H9 (cell line): ENCODE results near the gene CTH. TPM values are rescaled to one million over a fixed set of nuclear protein-coding genes. Genes with fewer than 3 reads are reported as not detected.
"Not testable (repeated sequence)": the region's sequence is repeated elsewhere in the genome, so short reads cannot be mapped to it uniquely, and the experiment has no call there.

Source experiments
- DNase-seq: peaks from one replicate; pipeline ENCODE4 v3.0.0-alpha.2; 2017
- H2AFZ ChIP-seq: one replicate; pipeline ENCODE4 v1.6.1; 2013; ENCODE audit warnings: mild to moderate bottlenecking, low read length, control low read depth, moderate library complexity
- H2AK5ac ChIP-seq: 2 replicates; pipeline ENCODE4 v1.6.1; 2013; ENCODE audit warnings: low read length, control low read depth, mixed read lengths; ENCODE audit not compliant: insufficient read length
- H2BK120ac ChIP-seq: one replicate; pipeline ENCODE4 v1.6.1; 2013; ENCODE audit warnings: low read depth, mild to moderate bottlenecking, low read length, control low read depth, inconsistent platforms; ENCODE audit not compliant: poor library complexity, severe bottlenecking
- H2BK12ac ChIP-seq: 2 replicates; pipeline ENCODE4 v1.6.1; 2013; ENCODE audit warnings: low read length, control low read depth, mixed read lengths, low read depth; ENCODE audit not compliant: insufficient read length
- H2BK15ac ChIP-seq: 2 replicates; pipeline ENCODE4 v1.6.1; 2013; ENCODE audit warnings: low read depth, low read length, control low read depth
- H2BK20ac ChIP-seq: one replicate; pipeline ENCODE4 v1.6.1; 2013; ENCODE audit warnings: low read depth, mild to moderate bottlenecking, low read length, control low read depth, inconsistent platforms; ENCODE audit not compliant: poor library complexity, severe bottlenecking
- H2BK5ac ChIP-seq: 2 replicates; pipeline ENCODE4 v1.6.1; 2013; ENCODE audit warnings: low read length, control low read depth, mixed read lengths; ENCODE audit not compliant: insufficient read length
- H3K14ac ChIP-seq: 2 replicates; pipeline ENCODE4 v1.6.1; 2013; ENCODE audit warnings: low read length, control low read depth; ENCODE audit not compliant: insufficient read depth
- H3K18ac ChIP-seq: 2 replicates; pipeline ENCODE4 v1.6.1; 2013; ENCODE audit warnings: low read depth, mild to moderate bottlenecking, mixed read lengths, low read length, control low read depth; ENCODE audit not compliant: insufficient read length
- H3K23ac ChIP-seq: 2 replicates; pipeline ENCODE4 v1.6.1; 2013; ENCODE audit warnings: low read length, control low read depth, mixed read lengths, low read depth; ENCODE audit not compliant: insufficient read length
- H3K23me2 ChIP-seq: 2 replicates; pipeline ENCODE4 v1.6.1; 2013; ENCODE audit warnings: low read depth, mild to moderate bottlenecking, mixed read lengths, low read length, control low read depth; ENCODE audit not compliant: insufficient read length, poor library complexity, severe bottlenecking
- H3K27ac ChIP-seq: 2 replicates; pipeline ENCODE4 v1.5.1; 2013; ENCODE audit warnings: low read length, control low read depth, mixed read lengths, low read depth; ENCODE audit not compliant: insufficient read length
- H3K27me3 ChIP-seq: 2 replicates; pipeline ENCODE4 v1.6.1; 2013; ENCODE audit warnings: low read length, control low read depth, inconsistent platforms; ENCODE audit not compliant: insufficient read depth
- H3K4ac ChIP-seq: 2 replicates; pipeline ENCODE4 v1.6.1; 2013; ENCODE audit warnings: low read depth, mild to moderate bottlenecking, control low read depth, inconsistent platforms, low read length, moderate library complexity
- H3K4me1 ChIP-seq: 2 replicates; pipeline ENCODE4 v1.6.1; 2013; ENCODE audit warnings: low read length, control low read depth, inconsistent platforms; ENCODE audit not compliant: insufficient read depth
- H3K4me2 ChIP-seq: 2 replicates; pipeline ENCODE4 v1.6.1; 2013; ENCODE audit warnings: low read length, control low read depth, mixed read lengths; ENCODE audit not compliant: insufficient read length, insufficient read depth
- H3K56ac ChIP-seq: 2 replicates; pipeline ENCODE4 v1.6.1; 2013; ENCODE audit warnings: low read depth, mild to moderate bottlenecking, mixed read lengths, low read length, control low read depth; ENCODE audit not compliant: insufficient read length
- H3K79me1 ChIP-seq: 2 replicates; pipeline ENCODE4 v1.6.1; 2013; ENCODE audit warnings: low read depth, mild to moderate bottlenecking, moderate library complexity, low read length, control low read depth, inconsistent platforms; ENCODE audit not compliant: insufficient read depth, poor library complexity, severe bottlenecking
- H3K79me2 ChIP-seq: 2 replicates; pipeline ENCODE4 v1.6.1; 2013; ENCODE audit warnings: low read length, control low read depth, inconsistent platforms; ENCODE audit not compliant: insufficient read depth
- H3K9ac ChIP-seq: 2 replicates; pipeline ENCODE4 v1.6.1; 2013; ENCODE audit warnings: low read length, control low read depth, mixed read lengths; ENCODE audit not compliant: insufficient read length; ENCODE audit errors: extremely low read depth
- H3K9me3 ChIP-seq: one replicate; pipeline ENCODE4 v1.6.1; 2013; ENCODE audit warnings: low read depth, low read length, inconsistent platforms; ENCODE audit not compliant: control insufficient read depth
- H3T11ph ChIP-seq: one replicate; pipeline ENCODE4 v1.6.1; 2013; ENCODE audit warnings: mild to moderate bottlenecking, low read length, control low read depth, inconsistent platforms
- H4K20me1 ChIP-seq: one replicate; pipeline ENCODE4 v1.6.1; 2013; ENCODE audit not compliant: control insufficient read depth, insufficient read length, insufficient read depth
- H4K5ac ChIP-seq: 2 replicates; pipeline ENCODE4 v1.6.1; 2013; ENCODE audit warnings: low read depth, mild to moderate bottlenecking, mixed read lengths, low read length, control low read depth; ENCODE audit not compliant: insufficient read length
- H4K8ac ChIP-seq: replicated peaks from 2 replicates; pipeline ENCODE4 v1.6.1; 2013; ENCODE audit warnings: low read length, control low read depth, mixed read lengths, low read depth; ENCODE audit not compliant: insufficient read length
- H4K91ac ChIP-seq: 2 replicates; pipeline ENCODE4 v1.6.1; 2013; ENCODE audit warnings: low read depth, mild to moderate bottlenecking, moderate library complexity, mixed read lengths, low read length, control low read depth; ENCODE audit not compliant: insufficient read length
- H3K27ac Mint-ChIP-seq, 3 experiments: 2 replicates in 2 of 3; 3 replicates in 1 of 3; pipeline ENCODE4 v1.8.0; 2020 to 2021; ENCODE audit warnings: mixed read lengths in 3 of 3, mild to moderate bottlenecking in 1 of 3, moderate library complexity in 1 of 3
- H3K27me3 Mint-ChIP-seq: 2 replicates; pipeline ENCODE4 v1.8.0; 2021; ENCODE audit warnings: low read depth, mild to moderate bottlenecking, moderate library complexity, mixed read lengths
- H3K36me3 Mint-ChIP-seq, 3 experiments: 2 replicates in 2 of 3; 3 replicates in 1 of 3; pipeline ENCODE4 v1.8.0; 2020 to 2021; ENCODE audit warnings: low read depth in 3 of 3, mixed read lengths in 3 of 3; ENCODE audit not compliant: insufficient read depth in 1 of 3
- H3K4me1 Mint-ChIP-seq, 2 experiments: 2 replicates each; pipeline ENCODE4 v1.8.0; 2020; ENCODE audit warnings: mixed read lengths in 2 of 2
- H3K4me3 Mint-ChIP-seq, 2 experiments: 2 replicates in 1 of 2; 3 replicates in 1 of 2; pipeline ENCODE4 v1.8.0; 2020 to 2021; ENCODE audit warnings: mild to moderate bottlenecking in 2 of 2, mixed read lengths in 2 of 2, moderate library complexity in 1 of 2
- H3K9me3 Mint-ChIP-seq, 2 experiments: 2 replicates in 1 of 2; 3 replicates in 1 of 2; pipeline ENCODE4 v1.8.0; 2020; ENCODE audit warnings: mild to moderate bottlenecking in 2 of 2, mixed read lengths in 2 of 2, moderate library complexity in 1 of 2
- WGBS: extraction: QIAGEN DNeasy Blood & Tissue Kit; methylation state at CpG from one replicate; pipeline ENCODE4 v1.1.7; 2013; ENCODE audit warnings: missing lambda C conversion rate, low lambda C conversion rate, mixed read lengths; ENCODE audit not compliant: insufficient read length; ENCODE audit errors: extremely low coverage; 5-methylcytosine and 5-hydroxymethylcytosine counted together
- total RNA-seq: library from RNA; stranded (reverse); gene quantifications from 2 replicates; pipeline ENCODE4 v1.2.1, GENCODE V29; 2021

CTH gene
- total RNA-seq, 1 experiment from 2014 or later, result 15.5 TPM

DNA sequence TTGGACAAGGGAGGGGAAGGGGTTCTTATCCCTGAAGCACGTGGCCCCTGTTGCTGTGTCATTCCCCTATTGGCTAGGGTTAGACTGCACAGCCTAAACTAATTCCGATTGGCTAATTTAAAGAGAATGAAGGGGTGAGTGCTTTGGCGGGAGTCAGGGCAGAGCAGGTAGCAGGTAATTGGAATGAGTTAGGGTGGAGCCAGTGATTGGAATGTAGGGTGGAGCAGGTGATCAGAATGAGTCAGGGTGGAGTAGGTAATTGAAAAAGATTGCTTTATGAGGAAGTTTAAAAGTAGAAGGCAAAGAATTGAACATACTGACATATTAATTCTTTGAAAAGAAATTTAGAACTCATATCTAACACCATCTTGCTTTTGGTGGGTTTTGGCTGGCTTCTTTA is 44.1 kb upstream of the CTH start:
- not testable (repeated sequence) for H3K27me3 ChIP-seq, H4K5ac ChIP-seq, H3K27ac Mint-ChIP-seq, H3K18ac ChIP-seq, H3K79me2 ChIP-seq, H2BK12ac ChIP-seq, H3T11ph ChIP-seq, H3K27ac ChIP-seq, H3K9me3 ChIP-seq, H2AFZ ChIP-seq, H3K4me2 ChIP-seq, H3K14ac ChIP-seq, H3K79me1 ChIP-seq, H3K4ac ChIP-seq, H2BK120ac ChIP-seq, H3K27me3 Mint-ChIP-seq, H2BK5ac ChIP-seq, H2AK5ac ChIP-seq, H3K56ac ChIP-seq, H3K23ac ChIP-seq, H3K36me3 Mint-ChIP-seq, H3K4me1 ChIP-seq, H2BK15ac ChIP-seq, H3K4me1 Mint-ChIP-seq, H4K20me1 ChIP-seq, H4K8ac ChIP-seq, H4K91ac ChIP-seq, H3K9me3 Mint-ChIP-seq, H3K4me3 Mint-ChIP-seq, H2BK20ac ChIP-seq, H3K9ac ChIP-seq, H3K23me2 ChIP-seq
- no CpG with 5 or more reads among the region's 3 CpGs for WGBS
- DNase-seq, result peak; percentile 28

DNA sequence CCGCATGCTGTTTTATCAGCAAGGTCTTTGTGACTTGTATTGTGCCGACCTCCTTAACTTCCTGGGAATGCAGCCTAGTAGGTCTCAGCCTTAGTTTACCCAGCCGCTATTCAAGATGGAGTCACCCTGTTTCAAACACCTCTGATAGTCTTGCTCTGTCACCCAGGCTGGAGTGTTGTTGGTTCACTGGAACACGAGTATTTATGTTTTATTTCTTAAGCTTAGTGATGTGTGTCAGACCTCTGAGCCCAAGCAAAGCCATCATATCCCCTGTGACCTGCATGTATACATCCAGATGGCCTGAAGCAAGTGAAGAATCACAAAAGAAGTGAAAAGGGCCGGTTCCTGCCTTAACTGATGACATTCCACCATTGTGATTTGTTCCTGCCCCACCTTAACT is 43.7 kb upstream of the CTH start:
- H3K9ac ChIP-seq, H3K79me1 ChIP-seq, H2BK15ac ChIP-seq, H4K91ac ChIP-seq, H3K4me1 Mint-ChIP-seq, H2BK12ac ChIP-seq, H3K4ac ChIP-seq, H3K18ac ChIP-seq, H3K4me1 ChIP-seq, H2BK20ac ChIP-seq, H3K79me2 ChIP-seq, H2AK5ac ChIP-seq, H3K27me3 ChIP-seq, H3T11ph ChIP-seq, DNase-seq, H3K23me2 ChIP-seq, H3K27me3 Mint-ChIP-seq, H2BK120ac ChIP-seq, H2AFZ ChIP-seq, H3K36me3 Mint-ChIP-seq, H3K23ac ChIP-seq, H2BK5ac ChIP-seq, H3K4me2 ChIP-seq, H3K14ac ChIP-seq, H3K56ac ChIP-seq, H4K5ac ChIP-seq, H3K4me3 Mint-ChIP-seq, H4K8ac ChIP-seq, H4K20me1 ChIP-seq, H3K9me3 ChIP-seq, H3K27ac ChIP-seq, H3K9me3 Mint-ChIP-seq: not testable (repeated sequence)
- WGBS, result no CpG with 5 or more reads among the region's 5 CpGs
- peak overlapping the region in 1 of 3 experiments; percentile 82; a peak in 1 of 7 replicates for H3K27ac Mint-ChIP-seq
